Upper lobe of left lung (tissue), 6 donors: ENCODE data around the gene STX8. TPM values are rescaled to one million over a fixed set of nuclear protein-coding genes. Genes with fewer than 3 reads are reported as not detected.

Experiments used
- ATAC-seq, 2 donors: fragments of 200-7000 bp; cut with Tn5 transposase; one replicate each; pipeline ENCODE4 v1.9.1; 2022; ENCODE audit warnings: mild to moderate bottlenecking in 2 of 2, moderate library complexity in 2 of 2; ENCODE audit not compliant: low FRiP score in 2 of 2
- DNase-seq, 2 donors: peaks; one replicate each; pipeline ENCODE4 v3.0.0-alpha.2; 2019 to 2020
- H3K27ac ChIP-seq, 4 donors: fragments of 200-600 bp; sonication (generic); one replicate each; pipeline ENCODE4 v1.5.1; 2016 to 2019
- H3K27me3 ChIP-seq, 4 donors: fragments of 200-600 bp; sonication (generic); one replicate each; pipeline ENCODE4 v1.5.1; 2017 to 2019
- H3K36me3 ChIP-seq, 4 donors: fragments of 200-600 bp; sonication (generic); one replicate each; pipeline ENCODE4 v1.5.1; 2016 to 2019
- H3K4me1 ChIP-seq, 4 donors: fragments of 200-600 bp; sonication (generic); one replicate each; pipeline ENCODE4 v1.5.1; 2018 to 2019
- H3K4me3 ChIP-seq, 4 donors: fragments of 200-600 bp; sonication (generic); one replicate each; pipeline ENCODE4 v1.5.1; 2017 to 2019; ENCODE audit warnings: mild to moderate bottlenecking in 2 of 4, moderate library complexity in 1 of 4
- H3K9me3 ChIP-seq, 4 donors: fragments of 200-600 bp; sonication (generic); one replicate each; pipeline ENCODE4 v1.5.1; 2018 to 2019
- EP300 ChIP-seq, 4 donors: sonication (generic); formaldehyde crosslinking; IDR thresholded peaks; one replicate each; pipeline ENCODE4 v1.5.1; 2017; ENCODE audit warnings: antibody characterized with exemption in 4 of 4, control low read depth in 2 of 4
- POLR2A ChIP-seq, 4 donors: fragments of 450-650 bp; IDR thresholded peaks; one replicate each; pipeline ENCODE4 v1.5.1; 2016 to 2017; ENCODE audit warnings: antibody characterized with exemption in 4 of 4, mild to moderate bottlenecking in 2 of 4
- POLR2AphosphoS5 ChIP-seq, 2 donors: sonication (generic); formaldehyde crosslinking; IDR thresholded peaks; one replicate each; pipeline ENCODE4 v1.5.1; 2017; ENCODE audit warnings: antibody characterized with exemption in 2 of 2
- WGBS, 2 donors: methylation state at CpG; one replicate each; pipeline ENCODE4 v1.1.5; 2017 to 2018; 5-methylcytosine and 5-hydroxymethylcytosine counted together
- total RNA-seq, 6 donors: library from RNA; depleted of rRNA in 4 of 6; stranded (reverse); fragments of >200 nt in 4 of 6; gene quantifications; one replicate each; pipeline versions ENCODE4 v1.1.0 to v1.2.1, GENCODE V29; 2016 to 2021
- TF ChIP-seq, protein P1 (sequence below), 6 experiments: fragments of 450-650 bp in 4 of 6; fragments of 200-600 bp in 2 of 6; sonication (generic) in 2 of 6; IDR thresholded peaks; one replicate each; pipeline ENCODE4 v1.5.1; 2016 to 2019; ENCODE audit warnings: antibody characterized with exemption in 6 of 6
- donor health status: DM: no; HTN: no; CAD: no; lungs with moderate emphysema.
- donor health status: DM: no; HTN: yes; CAD: no; lungs with severe emphysema.

The STX8 gene
- total RNA-seq, 6 donors from 2014 or later, result 39.2 to 138 (median 52.3) TPM

GRCh38 chr17:9419932-9420453 lies 155.6 kb downstream of the STX8 start:
- DNase-seq (no peak), ATAC-seq (no peak)
- H3K27me3 ChIP-seq, result no peaks in the 10 kb centered on the region
- no peaks in the 10 kb centered on the region for H3K9me3 ChIP-seq
- no peak for TF ChIP-seq POLR2A (IDR thresholded peaks at IDR 0.05)
- TF ChIP-seq POLR2AphosphoS5 (IDR thresholded peaks at IDR 0.05), result no peak
- TF ChIP-seq EP300 (IDR thresholded peaks at IDR 0.05), result no peak
- TF ChIP-seq, protein P1, sequence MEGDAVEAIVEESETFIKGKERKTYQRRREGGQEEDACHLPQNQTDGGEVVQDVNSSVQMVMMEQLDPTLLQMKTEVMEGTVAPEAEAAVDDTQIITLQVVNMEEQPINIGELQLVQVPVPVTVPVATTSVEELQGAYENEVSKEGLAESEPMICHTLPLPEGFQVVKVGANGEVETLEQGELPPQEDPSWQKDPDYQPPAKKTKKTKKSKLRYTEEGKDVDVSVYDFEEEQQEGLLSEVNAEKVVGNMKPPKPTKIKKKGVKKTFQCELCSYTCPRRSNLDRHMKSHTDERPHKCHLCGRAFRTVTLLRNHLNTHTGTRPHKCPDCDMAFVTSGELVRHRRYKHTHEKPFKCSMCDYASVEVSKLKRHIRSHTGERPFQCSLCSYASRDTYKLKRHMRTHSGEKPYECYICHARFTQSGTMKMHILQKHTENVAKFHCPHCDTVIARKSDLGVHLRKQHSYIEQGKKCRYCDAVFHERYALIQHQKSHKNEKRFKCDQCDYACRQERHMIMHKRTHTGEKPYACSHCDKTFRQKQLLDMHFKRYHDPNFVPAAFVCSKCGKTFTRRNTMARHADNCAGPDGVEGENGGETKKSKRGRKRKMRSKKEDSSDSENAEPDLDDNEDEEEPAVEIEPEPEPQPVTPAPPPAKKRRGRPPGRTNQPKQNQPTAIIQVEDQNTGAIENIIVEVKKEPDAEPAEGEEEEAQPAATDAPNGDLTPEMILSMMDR (IDR thresholded peaks at IDR 0.05), result no peak
- no peak overlapping the region for H3K27ac ChIP-seq
- no peaks in the 10 kb centered on the region for H3K4me1 ChIP-seq
- no peak overlapping the region for H3K4me3 ChIP-seq
- WGBS, 2 donors, result 89 to 95% methylated on average over 10 of the region's 10 CpGs
- H3K36me3 ChIP-seq, result no peaks in the 10 kb centered on the region

- no peak overlapping the region for H3K27ac ChIP-seq
Measured at GRCh38 chr17:9414471-9414870, 161.1 kb downstream of the STX8 start.

GRCh38 chr17:9410737-9411136 lies 164.9 kb downstream of the STX8 start:
- DNase-seq (no peak), ATAC-seq (no peak)
- TF ChIP-seq, protein P1 (IDR thresholded peaks at IDR 0.05), result no peak
- TF ChIP-seq POLR2A (IDR thresholded peaks at IDR 0.05), result no peak
- no peak for TF ChIP-seq POLR2AphosphoS5 (IDR thresholded peaks at IDR 0.05)
- TF ChIP-seq EP300 (IDR thresholded peaks at IDR 0.05), result no peak
- no peak overlapping the region for H3K27ac ChIP-seq
- WGBS, 2 donors, result 81 to 87% methylated on average over 2 of the region's 2 CpGs
- no peaks in the 10 kb centered on the region for H3K9me3 ChIP-seq
- H3K4me1 ChIP-seq, result no peaks in the 10 kb centered on the region
- no peak overlapping the region for H3K4me3 ChIP-seq
- H3K27me3 ChIP-seq, result no peaks in the 10 kb centered on the region
- no peaks in the 10 kb centered on the region for H3K36me3 ChIP-seq

More at GRCh38 chr17:9414471-9414870, 161.1 kb downstream of the STX8 start:
- Histone ChIP-seq H3K4me1 (no peaks in the 10 kb centered on the region), H3K4me3 (no peak overlapping the region), H3K36me3 (no peaks in the 10 kb centered on the region), H3K27me3 (no peaks in the 10 kb centered on the region), H3K9me3 (no peaks in the 10 kb centered on the region)
- WGBS, 2 donors, result 86 to 93% methylated on average over 3 of the region's 3 CpGs
- TF ChIP-seq POLR2A (IDR thresholded peaks at IDR 0.05), result no peak
- no peak for DNase-seq
- no peak for ATAC-seq

DNA sequence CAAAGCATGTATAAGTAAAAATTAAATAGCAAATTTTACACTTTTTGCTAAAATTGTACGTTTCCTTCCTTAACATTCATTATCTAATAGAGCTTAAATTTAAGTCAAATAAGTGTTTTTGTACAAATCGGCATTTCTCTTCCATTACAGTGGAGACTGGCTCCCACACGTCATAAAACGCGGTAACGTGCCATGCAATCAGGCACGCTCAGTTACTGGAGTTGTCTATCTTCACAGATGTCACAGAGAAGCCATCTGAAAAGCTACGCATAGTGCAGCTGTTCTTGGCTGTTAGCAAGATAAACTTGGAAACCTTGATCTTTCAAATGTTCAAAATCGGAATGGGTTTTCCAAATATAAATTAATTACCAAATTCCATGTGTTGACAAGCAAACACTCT lies 165.3 kb downstream of the STX8 start:
- no peaks in the 10 kb centered on the region for H3K27me3 ChIP-seq
- DNase-seq, result no peak
- WGBS, 2 donors, result 78 to 80% methylated on average over 9 of the region's 9 CpGs
- no peak overlapping the region for H3K27ac ChIP-seq
- ATAC-seq, result no peak
- H3K4me3 ChIP-seq, result no peak overlapping the region
- no peaks in the 10 kb centered on the region for H3K9me3 ChIP-seq
- no peaks in the 10 kb centered on the region for H3K36me3 ChIP-seq
- TF ChIP-seq POLR2A (IDR thresholded peaks at IDR 0.05), result no peak
- TF ChIP-seq EP300 (IDR thresholded peaks at IDR 0.05), result no peak
- TF ChIP-seq POLR2AphosphoS5 (IDR thresholded peaks at IDR 0.05), result no peak
- TF ChIP-seq, protein P1 (IDR thresholded peaks at IDR 0.05), result no peak
- no peaks in the 10 kb centered on the region for H3K4me1 ChIP-seq

- DNase-seq (no peak), ATAC-seq (no peak)
- TF ChIP-seq EP300 (IDR thresholded peaks at IDR 0.05) (no peak), POLR2AphosphoS5 (IDR thresholded peaks at IDR 0.05) (no peak), POLR2A (IDR thresholded peaks at IDR 0.05) (no peak)
- TF ChIP-seq, protein P1 (IDR thresholded peaks at IDR 0.05), result no peak
- Histone ChIP-seq H3K9me3 (no peaks in the 10 kb centered on the region), H3K27ac (no peak overlapping the region), H3K36me3 (no peaks in the 10 kb centered on the region), H3K27me3 (no peaks in the 10 kb centered on the region), H3K4me3 (no peak overlapping the region), H3K4me1 (no peaks in the 10 kb centered on the region)
- WGBS, 2 donors, result 70 to 77% methylated on average over 4 of the region's 4 CpGs
Measured at GRCh38 chr17:9409878-9410277, 165.7 kb downstream of the STX8 start.
